ENCODE measurements around the gene GTPBP4.

DNA sequence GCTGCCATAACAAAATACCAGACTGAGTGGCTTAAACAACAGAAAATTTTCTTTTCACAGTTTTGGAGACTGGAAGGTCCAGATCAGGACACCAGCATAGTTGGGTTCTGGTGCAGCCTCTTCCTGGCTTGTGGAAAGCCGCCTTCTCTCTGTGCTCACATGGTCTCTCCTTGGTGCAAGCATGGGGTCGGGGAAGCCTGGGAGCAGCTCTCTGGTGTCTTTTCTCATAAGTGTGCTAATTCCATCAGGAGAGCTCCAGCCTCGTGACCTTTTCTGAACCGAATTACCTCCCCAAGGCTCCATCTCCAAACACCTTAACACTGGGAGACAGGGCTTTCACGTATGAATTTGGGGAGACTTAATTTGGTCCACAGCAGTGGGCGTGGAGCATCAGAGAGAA, 4.8 kb upstream of the GTPBP4 start:
- no peak for TF ChIP-seq CTCF (IDR thresholded peaks at IDR 0.05)
- no peak for TF ChIP-seq POLR2A (IDR thresholded peaks at IDR 0.05; ENCODE audit: low read depth)
- no peak for TF ChIP-seq EP300 (IDR thresholded peaks at IDR 0.05)

All from esophagus muscularis mucosa (tissue), 4 donors.